Fibroblast of skin of scalp (primary cell): ENCODE measurements around the gene DDIT4.
A peak's percentile ranks its signal among the peaks of the same experiment; 100 is the strongest.
"Not testable (repeated sequence)": the region's sequence is repeated elsewhere in the genome, so short reads cannot be mapped to it uniquely, and the experiment has no call there.

Experiments used
- DNase-seq: peaks from one replicate; pipeline ENCODE4 v3.0.0-alpha.2; 2013

Gene DDIT4

GRCh38 chr10:72296829-72297280 lies 23.1 kb downstream of the DDIT4 start:
- not testable (repeated sequence) for DNase-seq

GRCh38 chr10:72297281-72297804 lies 23.6 kb downstream of the DDIT4 start:
- DNase-seq = peak; percentile 98

- peak; percentile 99 for DNase-seq
Observed at GRCh38 chr10:72297805-72298591, 24.3 kb downstream of the DDIT4 start.

GRCh38 chr10:72298592-72299519 lies 25.1 kb downstream of the DDIT4 start:
- DNase-seq = no peak

GRCh38 chr10:72303424-72304128 lies 29.9 kb downstream of the DDIT4 start:
- no peak for DNase-seq

- no peak for DNase-seq
Observed at GRCh38 chr10:72306215-72306760, 32.6 kb downstream of the DDIT4 start.

DNA sequence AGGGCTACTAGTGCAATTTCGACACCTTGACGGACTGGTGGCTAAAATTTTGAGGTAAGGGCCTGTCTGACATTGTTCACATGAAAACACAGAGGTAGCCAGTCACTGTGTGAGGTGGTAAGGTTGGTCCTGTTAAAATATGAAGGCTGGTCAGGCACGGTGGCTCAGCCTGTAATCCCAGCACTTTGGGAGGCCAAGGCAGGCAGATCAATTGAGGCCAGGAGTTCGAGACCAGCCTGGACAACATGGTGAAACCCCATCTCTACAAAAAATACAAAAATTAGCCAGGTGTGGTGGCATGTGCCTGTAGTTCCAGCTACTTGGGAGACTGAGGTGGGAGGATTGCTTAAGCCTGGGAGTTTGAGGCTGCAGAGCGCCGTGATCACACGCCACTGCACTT lies 34.0 kb downstream of the DDIT4 start:
- not testable (repeated sequence) for DNase-seq

GRCh38 chr10:72308320-72308987 lies 34.7 kb downstream of the DDIT4 start:
- peak; percentile 71 for DNase-seq

GRCh38 chr10:72309290-72310240 lies 35.8 kb downstream of the DDIT4 start:
- DNase-seq = no peak

DNA sequence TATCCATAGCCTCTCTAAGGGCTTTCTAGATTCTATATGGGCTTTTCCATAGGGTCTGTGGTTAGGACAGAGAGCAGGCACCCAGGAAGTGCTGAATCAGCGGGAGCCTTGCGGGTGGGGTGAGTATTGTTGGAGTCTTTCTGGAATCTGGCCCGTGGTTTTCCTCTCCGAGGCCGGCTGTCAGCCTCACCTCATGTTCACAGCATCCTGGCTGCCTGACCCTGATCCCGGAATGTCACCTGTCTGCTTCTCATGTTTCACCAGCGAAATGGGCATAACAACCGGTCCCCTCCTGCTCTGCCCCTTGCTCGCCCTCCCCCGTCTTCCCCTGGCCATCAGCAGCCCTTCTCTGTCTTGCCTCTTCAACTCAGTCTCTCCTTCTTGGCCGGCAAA lies 36.5 kb downstream of the DDIT4 start:
- no peak for DNase-seq

- DNase-seq = no peak
Observed at GRCh38 chr10:72310636-72311035, 36.9 kb downstream of the DDIT4 start.

- no peak for DNase-seq
Observed at GRCh38 chr10:72311667-72312066, 37.9 kb downstream of the DDIT4 start.

- no peak for DNase-seq
Observed at GRCh38 chr10:72312865-72313391, 39.2 kb downstream of the DDIT4 start.

DNA sequence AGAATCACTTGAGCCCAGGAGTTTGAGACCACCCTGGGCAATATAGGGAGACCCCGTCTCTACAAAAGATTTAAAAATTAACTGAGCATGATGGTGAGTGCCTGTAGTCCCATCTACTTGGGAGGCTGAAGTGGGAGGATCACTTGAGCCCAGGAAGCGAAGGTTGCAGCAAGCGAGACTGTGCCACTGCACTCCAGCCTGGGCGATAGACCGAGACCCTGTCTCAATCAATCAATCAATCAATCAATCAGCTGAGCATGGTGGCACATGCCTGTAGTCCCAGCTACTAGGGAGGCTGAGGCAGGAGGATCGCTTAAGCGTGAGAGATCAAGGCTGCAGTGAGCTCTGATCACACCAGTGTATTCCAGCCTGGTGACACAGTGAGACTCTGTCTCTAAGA lies 40.5 kb downstream of the DDIT4 start:
- DNase-seq = no peak

DNA sequence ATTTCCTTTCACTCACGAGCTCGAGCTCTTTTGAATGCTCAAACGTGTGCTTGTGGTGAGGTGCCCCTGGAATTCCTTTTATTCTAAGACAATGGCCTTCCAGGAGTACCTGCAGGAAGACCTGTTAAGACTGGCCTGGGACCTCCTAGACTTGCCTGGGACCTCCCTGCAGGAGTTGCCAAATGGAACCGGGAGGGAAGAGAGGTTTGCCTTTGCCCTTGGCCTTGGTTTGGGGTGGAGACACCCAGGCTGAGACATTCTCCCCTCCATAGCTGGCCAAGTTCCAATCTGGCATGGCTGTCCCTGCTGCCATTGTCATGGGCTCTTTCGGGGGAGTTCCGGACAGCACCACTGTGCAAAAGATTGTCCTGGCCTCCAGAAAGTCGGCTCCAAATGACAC lies 41.3 kb downstream of the DDIT4 start:
- no peak for DNase-seq

DNA sequence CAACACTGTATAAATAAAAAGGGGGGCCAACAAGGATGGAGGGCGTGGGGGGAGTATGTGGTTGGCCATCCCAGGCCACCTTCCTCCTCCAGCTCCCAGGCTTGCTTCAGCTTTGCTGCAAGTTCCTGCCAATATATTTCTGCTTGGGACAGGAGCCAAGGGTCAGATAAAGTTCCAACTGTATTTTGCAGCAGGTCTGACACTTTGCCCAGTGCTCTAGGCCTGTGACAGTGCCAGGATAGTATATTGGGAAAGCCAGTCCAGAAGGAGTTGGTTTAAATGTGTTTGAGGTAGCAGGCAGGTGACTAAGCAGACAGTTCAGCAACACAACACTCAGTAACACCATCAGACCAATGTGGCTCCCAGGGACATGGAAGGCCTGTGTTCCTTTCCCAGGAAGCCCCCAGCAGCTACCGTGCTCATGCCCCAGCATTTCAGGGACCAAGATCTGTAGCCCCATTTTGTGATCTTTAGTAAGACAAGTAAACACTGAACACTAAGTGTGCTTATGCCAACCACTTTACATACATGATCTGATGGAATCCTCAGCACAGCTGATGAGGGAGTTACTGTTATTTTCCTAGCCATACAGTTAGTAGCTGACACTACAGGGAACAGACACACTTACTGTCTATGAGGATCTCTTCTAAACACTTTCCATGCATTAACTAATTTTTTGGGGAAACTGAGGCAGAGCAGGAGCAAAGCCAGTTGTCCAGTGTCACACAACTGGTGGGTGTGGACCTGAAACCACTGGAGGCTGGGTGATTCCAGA lies 42.1 kb downstream of the DDIT4 start:
- DNase-seq = peak; percentile 48

GRCh38 chr10:72316386-72316700 lies 42.6 kb downstream of the DDIT4 start:
- no peak for DNase-seq

GRCh38 chr10:72316748-72317435 lies 43.2 kb downstream of the DDIT4 start:
- DNase-seq = no peak
